ENCODE measurements around the gene TCF4.

Gene TCF4

DNA sequence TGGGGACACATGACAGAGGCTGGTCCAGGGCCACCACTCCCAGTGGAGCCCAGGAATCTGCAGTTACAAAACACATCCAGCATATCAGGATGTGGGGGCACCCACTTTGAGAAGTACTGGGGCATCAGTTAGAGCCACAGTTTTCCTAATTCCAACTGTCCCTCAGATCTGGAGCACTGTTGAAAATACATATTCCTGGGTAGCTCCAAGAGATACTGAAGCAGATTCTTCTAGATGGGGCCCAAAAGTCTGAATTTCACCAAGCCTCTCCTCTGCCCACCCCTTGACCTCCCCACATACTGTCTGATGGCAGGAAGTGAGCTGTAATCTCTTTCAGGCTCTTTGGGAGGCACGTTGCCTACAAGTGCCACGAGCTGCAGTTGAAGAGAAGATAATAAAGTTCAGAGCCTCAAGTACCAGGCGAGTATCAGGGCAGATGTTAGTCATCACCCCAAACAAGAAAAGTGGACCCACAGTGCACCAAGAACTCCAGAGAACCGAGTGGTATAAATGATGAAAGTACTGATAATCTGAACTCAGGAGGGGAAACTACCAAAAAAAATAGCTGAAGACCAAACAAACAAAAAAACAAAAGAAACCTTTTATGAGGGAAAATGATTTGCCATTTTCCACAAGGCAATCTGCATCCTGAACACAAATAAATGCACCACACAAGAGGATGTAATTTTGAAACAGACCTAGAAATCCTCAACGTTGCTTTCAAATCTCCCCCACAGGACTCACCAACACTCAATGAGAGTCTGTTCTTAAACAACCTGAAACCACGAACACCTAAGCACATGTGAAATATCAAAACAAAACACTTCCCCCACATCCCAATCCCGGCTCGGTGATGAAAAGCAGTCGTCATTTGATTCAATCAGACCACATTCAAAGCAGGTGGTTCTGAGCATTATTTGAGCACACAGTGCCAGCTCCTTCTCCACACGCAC lies 98.7 kb downstream of the TCF4 start:
- ChIA-PET CTCF (interaction anchor here (0.8 to 1.4 kb wide), 6 partner anchors 11 to 74 kb away, joined by 3 to 6 read pairs (median 3); no protein-coding TSS in a partner anchor), POLR2A (interaction anchor here (0.6 kb wide), 1 partner anchor 24 kb away, joined by 4 read pairs; no protein-coding TSS in a partner anchor)
- 19% methylated on average over 7 of the region's 10 CpGs for WGBS (ENCODE audit: insufficient coverage)
- H3K36me3 ChIP-seq (ENCODE audit: control insufficient read depth in 4 of 4, insufficient read depth in 4 of 4, low read length in 3 of 4), result no peaks in the 10 kb centered on the region
- peaks cover 6 to 16% (median 10%) of the 10 kb centered on the region in 4 experiments for H3K4me1 ChIP-seq (ENCODE audit: control extremely low read depth in 1 of 4, control insufficient read depth in 4 of 4, insufficient read depth in 4 of 4, low read length in 3 of 4)
- H3K27ac ChIP-seq (ENCODE audit: insufficient read depth in 1 of 2, low read depth in 1 of 2, low read length in 2 of 2, poor library complexity in 1 of 2, severe bottlenecking in 2 of 2), result no peak overlapping the region
- H3K27me3 ChIP-seq (replicated peaks in 2 of 5; ENCODE audit: control insufficient read depth in 4 of 5, insufficient read depth in 5 of 5, low read length in 4 of 5), result no peaks in the 10 kb centered on the region
- DNase-seq, result peak in 2 of 3 donors; percentile 66 to 67
- peak overlapping the region in 2 of 7 experiments; percentile 6 to 13 for H3K4me3 ChIP-seq (ENCODE audit: control insufficient read depth in 1 of 7, extremely low read depth in 1 of 7, insufficient read depth in 4 of 7, low read depth in 2 of 7, low read length in 6 of 7)
- H3K9me3 ChIP-seq (ENCODE audit: control extremely low read depth in 1 of 5, control insufficient read depth in 4 of 5, insufficient read depth in 2 of 5, low read depth in 1 of 5, low read length in 4 of 5), result no peaks in the 10 kb centered on the region

DNA sequence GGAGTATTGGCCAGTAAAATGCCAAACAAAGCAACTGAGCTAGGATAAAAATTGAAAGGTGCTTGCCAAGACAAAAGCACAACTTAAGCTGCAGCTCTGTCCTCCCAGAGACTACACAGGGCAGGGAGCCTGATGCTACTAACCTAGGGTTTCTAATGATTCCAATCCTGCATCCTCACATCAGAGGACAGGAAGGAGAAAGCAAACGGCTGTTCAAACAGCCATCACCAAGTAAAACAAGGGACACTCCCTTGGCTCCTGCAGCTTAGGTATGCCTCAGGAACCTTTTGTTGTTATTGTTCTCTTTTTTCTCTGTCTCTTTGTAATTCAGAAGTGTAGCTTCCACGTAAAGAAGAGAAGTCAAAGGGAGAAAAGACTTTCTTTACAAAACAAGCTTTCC lies 99.5 kb downstream of the TCF4 start:
- DNase-seq, result no peak
- peaks cover 6 to 16% (median 10%) of the 10 kb centered on the region in 4 experiments for H3K4me1 ChIP-seq (ENCODE audit: control extremely low read depth in 1 of 4, control insufficient read depth in 4 of 4, insufficient read depth in 4 of 4, low read length in 3 of 4)
- H3K9me3 ChIP-seq (ENCODE audit: control extremely low read depth in 1 of 5, control insufficient read depth in 4 of 5, insufficient read depth in 2 of 5, low read depth in 1 of 5, low read length in 4 of 5), result no peaks in the 10 kb centered on the region
- POLR2A ChIA-PET, result interaction anchor here (0.6 to 1.1 kb wide), 2 partner anchors 9 to 24 kb away, joined by 4 to 9 read pairs; no protein-coding TSS in a partner anchor
- H3K27ac ChIP-seq (ENCODE audit: insufficient read depth in 1 of 2, low read depth in 1 of 2, low read length in 2 of 2, poor library complexity in 1 of 2, severe bottlenecking in 2 of 2), result no peak overlapping the region
- no CpG with 5 or more reads among the region's 2 CpGs for WGBS (ENCODE audit: insufficient coverage)
- CTCF ChIA-PET, result interaction anchor here (0.7 to 1.4 kb wide), 5 partner anchors 11 to 98 kb away, joined by 3 to 6 read pairs (median 3); no protein-coding TSS in a partner anchor
- H3K27me3 ChIP-seq (replicated peaks in 2 of 5; ENCODE audit: control insufficient read depth in 4 of 5, insufficient read depth in 5 of 5, low read length in 4 of 5), result no peaks in the 10 kb centered on the region
- no peak overlapping the region for H3K4me3 ChIP-seq (ENCODE audit: control insufficient read depth in 1 of 7, extremely low read depth in 1 of 7, insufficient read depth in 4 of 7, low read depth in 2 of 7, low read length in 6 of 7)
- no peaks in the 10 kb centered on the region for H3K36me3 ChIP-seq (ENCODE audit: control insufficient read depth in 4 of 4, insufficient read depth in 4 of 4, low read length in 3 of 4)

DNA sequence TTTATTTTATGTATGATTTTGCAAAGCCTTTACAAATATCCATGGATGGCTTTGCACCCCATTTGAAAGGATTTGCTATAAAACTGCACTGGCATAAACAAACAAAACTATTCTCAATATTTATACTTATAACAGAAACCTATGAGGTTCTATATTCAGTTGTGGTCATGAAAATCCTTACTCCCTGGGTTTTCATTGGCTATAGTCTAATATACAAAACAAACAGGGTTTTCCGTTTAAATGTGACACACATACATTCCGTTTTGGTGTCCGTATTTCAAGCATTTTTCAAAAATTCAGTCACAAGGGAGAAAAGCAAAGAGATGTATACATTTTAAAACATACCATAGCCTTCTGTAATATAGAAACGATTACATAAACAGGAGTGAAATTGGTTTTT lies 100.0 kb downstream of the TCF4 start:
- H3K9me3 ChIP-seq (ENCODE audit: control extremely low read depth in 1 of 5, control insufficient read depth in 4 of 5, insufficient read depth in 2 of 5, low read depth in 1 of 5, low read length in 4 of 5), result no peaks in the 10 kb centered on the region
- no CpG with 5 or more reads among the region's 4 CpGs for WGBS (ENCODE audit: insufficient coverage)
- H3K36me3 ChIP-seq (ENCODE audit: control insufficient read depth in 4 of 4, insufficient read depth in 4 of 4, low read length in 3 of 4), result no peaks in the 10 kb centered on the region
- H3K4me1 ChIP-seq (ENCODE audit: control extremely low read depth in 1 of 4, control insufficient read depth in 4 of 4, insufficient read depth in 4 of 4, low read length in 3 of 4), result peaks cover 6 to 16% (median 10%) of the 10 kb centered on the region in 4 experiments
- POLR2A ChIA-PET, result interaction anchor here (1.1 kb wide), 1 partner anchor 9 kb away, joined by 9 read pairs; no protein-coding TSS in a partner anchor
- no peaks in the 10 kb centered on the region for H3K27me3 ChIP-seq (replicated peaks in 2 of 5; ENCODE audit: control insufficient read depth in 4 of 5, insufficient read depth in 5 of 5, low read length in 4 of 5)
- H3K4me3 ChIP-seq (ENCODE audit: control insufficient read depth in 1 of 7, extremely low read depth in 1 of 7, insufficient read depth in 4 of 7, low read depth in 2 of 7, low read length in 6 of 7), result no peak overlapping the region
- no peak for DNase-seq
- CTCF ChIA-PET, result interaction anchor here (0.7 to 1.1 kb wide), 4 partner anchors 13 to 98 kb away, joined by 3 to 4 read pairs (median 3); no protein-coding TSS in a partner anchor
- no peak overlapping the region for H3K27ac ChIP-seq (ENCODE audit: insufficient read depth in 1 of 2, low read depth in 1 of 2, low read length in 2 of 2, poor library complexity in 1 of 2, severe bottlenecking in 2 of 2)

DNA sequence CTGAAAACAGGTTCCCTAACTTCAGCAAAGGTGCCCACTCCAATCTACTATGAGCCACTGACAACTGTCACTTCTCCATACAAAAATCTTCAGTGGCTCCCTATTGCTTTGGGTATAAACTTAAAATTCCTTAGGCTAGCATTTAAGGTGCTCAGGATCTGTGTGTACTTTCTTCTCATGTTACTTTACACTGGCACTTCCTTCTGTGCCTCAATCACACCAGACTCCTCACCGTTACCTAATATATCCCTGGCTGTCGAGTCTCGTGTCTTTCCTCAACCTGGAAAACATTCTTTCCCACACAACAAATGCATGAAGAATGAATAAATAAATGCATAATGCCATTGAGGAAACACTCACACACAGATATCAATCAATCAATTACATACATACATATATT lies 101.1 kb downstream of the TCF4 start:
- Histone ChIP-seq H3K27ac (ENCODE audit: insufficient read depth in 1 of 2, low read depth in 1 of 2, low read length in 2 of 2, poor library complexity in 1 of 2, severe bottlenecking in 2 of 2) (no peak overlapping the region), H3K4me3 (ENCODE audit: control insufficient read depth in 1 of 7, extremely low read depth in 1 of 7, insufficient read depth in 4 of 7, low read depth in 2 of 7, low read length in 6 of 7) (no peak overlapping the region), H3K9me3 (ENCODE audit: control extremely low read depth in 1 of 5, control insufficient read depth in 4 of 5, insufficient read depth in 2 of 5, low read depth in 1 of 5, low read length in 4 of 5) (no peaks in the 10 kb centered on the region), H3K36me3 (ENCODE audit: control insufficient read depth in 4 of 4, insufficient read depth in 4 of 4, low read length in 3 of 4) (peaks cover 0 to 4% (median under 1%) of the 10 kb centered on the region in 4 experiments), H3K27me3 (replicated peaks in 2 of 5; ENCODE audit: control insufficient read depth in 4 of 5, insufficient read depth in 5 of 5, low read length in 4 of 5) (no peaks in the 10 kb centered on the region), H3K4me1 (ENCODE audit: control extremely low read depth in 1 of 4, control insufficient read depth in 4 of 4, insufficient read depth in 4 of 4, low read length in 3 of 4) (peaks cover 6 to 16% (median 10%) of the 10 kb centered on the region in 4 experiments)
- DNase-seq, result no peak
- CTCF ChIA-PET, result no interaction called here
- POLR2A ChIA-PET, result no interaction called here
- WGBS (ENCODE audit: insufficient coverage), result 100% methylated on average over 1 of the region's 3 CpGs

DNA sequence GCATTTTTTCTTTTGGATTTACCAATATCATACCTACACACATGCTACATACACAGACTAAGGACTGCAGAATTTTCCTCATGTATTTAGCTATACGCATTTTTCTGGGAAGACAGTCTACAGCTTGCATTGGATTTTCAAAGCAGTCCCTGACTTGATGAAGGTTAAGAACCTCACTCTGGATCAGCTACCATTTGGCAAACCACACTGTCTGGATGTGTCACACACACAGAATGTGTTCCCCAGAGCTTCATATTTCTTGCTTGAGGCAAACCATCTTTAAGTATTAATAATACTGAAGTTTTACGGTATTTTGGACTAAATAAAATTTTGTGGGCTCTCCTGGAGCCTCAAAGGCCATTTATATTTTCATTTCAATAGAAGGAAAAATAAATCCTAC lies 102.3 kb downstream of the TCF4 start:
- H3K27me3 ChIP-seq (replicated peaks in 2 of 5; ENCODE audit: control insufficient read depth in 4 of 5, insufficient read depth in 5 of 5, low read length in 4 of 5), result no peaks in the 10 kb centered on the region
- ChIA-PET CTCF (interaction anchor here (1.3 kb wide), 2 partner anchors 14 to 96 kb away, joined by 3 to 4 read pairs; no protein-coding TSS in a partner anchor), POLR2A (no interaction called here)
- H3K36me3 ChIP-seq (ENCODE audit: control insufficient read depth in 4 of 4, insufficient read depth in 4 of 4, low read length in 3 of 4), result peaks cover 0 to 5% (median 1%) of the 10 kb centered on the region in 4 experiments
- H3K4me3 ChIP-seq (ENCODE audit: control insufficient read depth in 1 of 7, extremely low read depth in 1 of 7, insufficient read depth in 4 of 7, low read depth in 2 of 7, low read length in 6 of 7), result no peak overlapping the region
- 100% methylated on average over 1 of the region's 2 CpGs for WGBS (ENCODE audit: insufficient coverage)
- no peaks in the 10 kb centered on the region for H3K9me3 ChIP-seq (ENCODE audit: control extremely low read depth in 1 of 5, control insufficient read depth in 4 of 5, insufficient read depth in 2 of 5, low read depth in 1 of 5, low read length in 4 of 5)
- H3K27ac ChIP-seq (ENCODE audit: insufficient read depth in 1 of 2, low read depth in 1 of 2, low read length in 2 of 2, poor library complexity in 1 of 2, severe bottlenecking in 2 of 2), result no peak overlapping the region
- DNase-seq, result no peak
- peaks cover 6 to 16% (median 10%) of the 10 kb centered on the region in 4 experiments for H3K4me1 ChIP-seq (ENCODE audit: control extremely low read depth in 1 of 4, control insufficient read depth in 4 of 4, insufficient read depth in 4 of 4, low read length in 3 of 4)

DNA sequence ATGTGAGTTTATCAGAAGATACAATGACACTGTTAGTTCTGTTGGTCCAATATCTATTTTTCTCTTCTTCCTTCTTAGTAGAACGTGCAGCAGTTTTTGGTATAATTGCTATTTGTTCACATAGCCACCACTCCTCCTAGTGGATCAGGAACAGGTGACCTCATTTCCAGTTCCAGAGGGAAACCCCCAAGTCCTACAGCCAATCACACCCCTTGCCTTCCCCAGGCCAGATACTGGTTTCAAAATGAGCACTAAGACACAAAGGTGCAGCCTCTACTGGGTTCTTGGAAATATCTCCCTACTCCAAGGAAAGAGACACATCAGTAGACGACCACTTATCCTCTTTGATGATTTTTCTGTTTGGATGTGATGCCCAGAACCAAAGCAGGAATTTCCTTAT lies 103.2 kb downstream of the TCF4 start:
- Histone ChIP-seq H3K27me3 (replicated peaks in 2 of 5; ENCODE audit: control insufficient read depth in 4 of 5, insufficient read depth in 5 of 5, low read length in 4 of 5) (no peaks in the 10 kb centered on the region), H3K4me1 (ENCODE audit: control extremely low read depth in 1 of 4, control insufficient read depth in 4 of 4, insufficient read depth in 4 of 4, low read length in 3 of 4) (peaks cover 6 to 15% (median 9%) of the 10 kb centered on the region in 4 experiments), H3K27ac (ENCODE audit: insufficient read depth in 1 of 2, low read depth in 1 of 2, low read length in 2 of 2, poor library complexity in 1 of 2, severe bottlenecking in 2 of 2) (no peak overlapping the region), H3K4me3 (ENCODE audit: control insufficient read depth in 1 of 7, extremely low read depth in 1 of 7, insufficient read depth in 4 of 7, low read depth in 2 of 7, low read length in 6 of 7) (no peak overlapping the region), H3K9me3 (ENCODE audit: control extremely low read depth in 1 of 5, control insufficient read depth in 4 of 5, insufficient read depth in 2 of 5, low read depth in 1 of 5, low read length in 4 of 5) (no peaks in the 10 kb centered on the region), H3K36me3 (ENCODE audit: control insufficient read depth in 4 of 4, insufficient read depth in 4 of 4, low read length in 3 of 4) (peaks cover 0 to 5% (median 1%) of the 10 kb centered on the region in 4 experiments)
- CTCF ChIA-PET, result interaction anchor here (1.3 kb wide), 1 partner anchor 97 kb away, joined by 3 read pairs; no protein-coding TSS in a partner anchor
- WGBS (ENCODE audit: insufficient coverage), result 100% methylated on average over 2 of the region's 2 CpGs
- DNase-seq, result no peak
- POLR2A ChIA-PET, result no interaction called here
